ENCODE measurements around the gene KSR2.

The KSR2 gene

DNA sequence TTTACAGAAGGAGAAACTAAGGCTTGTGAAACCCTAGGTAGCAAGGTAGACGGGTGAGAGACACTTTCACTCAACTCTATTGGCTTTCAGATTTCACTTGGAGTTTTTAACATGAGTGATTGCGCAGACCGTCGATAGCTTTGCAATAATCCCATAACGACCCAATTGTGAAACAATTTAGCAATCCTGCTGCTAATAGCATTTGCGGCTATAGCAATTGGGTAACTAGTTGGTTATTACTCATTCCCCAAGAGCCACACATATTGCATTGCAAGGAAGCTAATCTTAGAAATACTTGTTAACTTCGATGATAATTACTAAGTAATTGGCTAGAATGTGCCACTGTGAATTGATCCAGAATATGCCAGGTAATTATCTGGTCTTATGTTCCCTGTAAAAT lies 447.4 kb downstream of the KSR2 start:
- DNase-seq: no peak

DNA sequence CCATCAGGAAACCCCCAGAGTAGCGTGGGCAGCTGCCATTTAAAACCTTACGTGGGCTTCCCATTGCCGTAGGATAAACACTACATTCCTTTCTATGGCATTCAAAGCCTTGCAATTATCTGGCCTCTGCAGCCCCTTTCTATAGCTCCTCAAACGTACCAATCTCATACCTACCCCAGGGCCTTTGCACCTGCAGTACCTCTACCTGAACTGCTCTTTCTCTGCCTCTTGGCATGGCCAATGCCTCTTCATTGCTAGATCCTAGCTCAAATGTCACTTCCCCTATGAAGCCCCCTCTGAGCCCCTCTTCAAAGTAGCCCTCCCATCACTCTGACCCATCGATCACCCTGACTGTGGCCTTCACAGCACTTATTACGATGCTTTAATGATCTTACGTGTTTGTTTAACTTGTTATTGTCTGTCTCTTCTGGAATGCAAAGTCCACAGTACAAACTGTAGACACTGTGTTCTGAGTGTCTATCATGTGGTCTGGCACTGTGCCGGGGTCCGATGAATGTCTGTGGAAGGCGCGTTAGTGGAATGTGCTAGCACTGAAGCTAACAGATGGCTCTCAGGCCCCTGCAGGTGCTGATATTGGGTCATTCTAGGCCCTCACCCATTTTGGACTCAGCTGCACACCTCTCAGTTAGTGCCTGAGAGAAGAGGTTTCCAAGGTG lies 450.1 kb downstream of the KSR2 start:
- no peak for DNase-seq

DNA sequence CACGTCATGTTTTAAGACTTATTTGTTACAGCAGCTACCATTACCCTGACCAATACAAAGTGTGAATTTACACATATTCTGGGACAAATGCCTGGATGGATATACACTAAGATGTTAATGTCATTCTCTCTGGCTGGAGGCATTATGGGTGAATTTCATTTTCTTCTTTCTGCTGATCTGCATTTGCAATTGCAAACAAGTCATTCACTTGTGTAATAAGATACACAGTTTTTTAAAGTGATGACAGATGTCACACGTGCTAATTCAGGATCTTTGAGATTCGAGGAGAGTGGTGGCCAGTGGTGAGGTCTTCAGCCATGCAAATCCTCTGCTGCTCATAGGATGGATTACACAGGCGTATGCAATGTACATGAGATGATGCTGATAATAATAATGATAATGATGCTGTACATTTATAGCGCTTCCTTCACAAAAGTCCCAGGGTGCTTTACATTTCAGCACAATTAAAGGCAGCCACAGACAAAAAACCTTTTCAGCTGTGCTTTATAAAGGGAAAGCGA lies 451.5 kb downstream of the KSR2 start:
- DNase-seq: no peak

DNA sequence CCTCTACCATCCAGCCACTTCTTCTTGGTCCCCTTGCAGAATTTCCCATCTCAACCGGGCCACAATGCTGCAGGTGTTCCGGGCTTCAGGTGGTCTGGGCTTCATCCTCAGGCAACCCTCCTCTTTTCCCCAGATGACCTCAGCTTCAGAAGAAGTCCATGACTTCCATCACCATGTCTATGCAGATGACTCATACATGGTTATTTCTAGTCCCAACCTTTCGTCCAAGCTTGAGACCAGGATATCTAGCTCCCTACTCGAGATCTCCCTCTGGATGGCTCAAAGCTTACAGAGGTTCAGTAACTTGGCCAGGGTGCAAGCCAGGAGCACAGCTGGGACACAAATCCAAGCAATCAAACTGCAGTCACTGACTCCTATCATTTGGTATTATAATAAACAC lies 452.8 kb downstream of the KSR2 start:
- DNase-seq: no peak

DNA sequence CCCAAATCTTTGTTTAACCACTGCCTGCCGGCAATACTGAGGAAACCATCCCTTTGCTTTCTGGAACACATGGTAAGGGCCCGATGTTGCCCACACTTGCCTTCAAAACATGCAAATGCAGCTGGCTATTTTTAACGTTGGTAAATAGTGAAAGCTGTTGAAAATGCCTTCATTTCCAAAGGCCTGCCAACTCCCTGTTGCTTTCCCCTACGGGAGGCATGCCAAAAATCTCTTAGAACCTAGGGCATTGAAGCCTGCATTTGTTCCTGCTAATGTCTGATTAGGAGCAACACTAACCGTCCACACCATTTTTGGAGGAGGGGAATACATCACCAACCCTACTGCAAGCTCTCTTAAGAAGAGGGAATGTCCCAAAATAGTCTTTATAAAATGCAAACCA lies 454.8 kb downstream of the KSR2 start:
- DNase-seq: no peak

DNA sequence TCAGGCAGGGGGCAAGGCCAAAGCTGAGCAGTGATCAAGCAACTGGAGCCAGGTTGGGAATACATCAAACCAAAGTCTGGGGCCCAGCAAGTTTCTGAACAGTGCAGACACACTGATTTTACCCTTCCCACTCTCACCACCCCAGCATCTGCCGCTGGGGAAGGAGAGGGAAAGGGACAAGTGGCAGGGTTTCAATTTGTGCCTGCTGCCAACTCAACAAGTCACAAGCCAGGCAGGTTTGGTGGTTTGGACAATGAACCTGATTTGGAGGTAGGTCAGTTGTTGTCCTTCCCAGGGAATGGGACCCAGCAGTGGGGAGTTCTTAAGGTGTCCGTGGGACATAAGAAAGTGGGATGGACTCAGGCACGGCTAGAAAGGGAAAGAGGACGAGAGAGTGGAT lies 455.4 kb downstream of the KSR2 start:
- no peak for DNase-seq

DNA sequence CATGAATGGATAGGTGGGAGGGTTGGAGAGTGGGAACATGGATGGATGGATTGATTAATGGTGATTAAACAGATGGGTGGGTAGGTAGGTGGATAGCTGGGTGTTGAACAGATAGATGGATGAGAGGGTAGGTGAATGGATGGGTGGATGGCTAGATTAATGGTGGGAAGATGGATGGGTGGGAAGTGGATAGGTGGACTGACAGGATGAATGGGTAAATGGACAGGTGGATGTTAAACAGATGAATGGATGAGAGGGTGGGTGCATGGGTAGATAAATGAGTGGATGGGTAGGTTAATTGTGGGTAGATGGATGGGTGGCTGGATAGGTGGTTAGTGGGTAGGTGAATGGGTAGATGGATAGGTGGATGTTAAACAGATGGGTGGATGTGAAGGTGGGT lies 460.3 kb downstream of the KSR2 start:
- DNase-seq: no peak

DNA sequence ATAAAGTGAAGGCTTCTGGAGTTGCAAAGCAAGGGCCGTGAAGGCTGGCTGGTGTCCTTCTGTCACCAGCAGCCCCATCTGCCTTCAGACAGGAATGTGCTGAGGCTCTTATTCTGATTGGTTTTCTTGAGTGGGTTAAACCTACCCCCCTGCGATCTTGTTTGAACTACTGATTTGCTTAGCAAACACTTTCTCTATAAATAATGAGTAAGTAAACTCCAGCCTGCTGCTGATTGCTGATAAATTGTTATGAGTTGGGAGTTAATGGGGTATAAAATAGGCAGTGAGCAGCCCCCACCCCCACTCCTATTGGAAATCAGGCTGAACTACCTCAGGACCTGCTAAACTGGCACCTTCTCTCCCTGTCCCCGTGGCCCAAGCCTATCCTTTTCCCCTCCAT lies 461.2 kb downstream of the KSR2 start:
- DNase-seq: no peak

DNA sequence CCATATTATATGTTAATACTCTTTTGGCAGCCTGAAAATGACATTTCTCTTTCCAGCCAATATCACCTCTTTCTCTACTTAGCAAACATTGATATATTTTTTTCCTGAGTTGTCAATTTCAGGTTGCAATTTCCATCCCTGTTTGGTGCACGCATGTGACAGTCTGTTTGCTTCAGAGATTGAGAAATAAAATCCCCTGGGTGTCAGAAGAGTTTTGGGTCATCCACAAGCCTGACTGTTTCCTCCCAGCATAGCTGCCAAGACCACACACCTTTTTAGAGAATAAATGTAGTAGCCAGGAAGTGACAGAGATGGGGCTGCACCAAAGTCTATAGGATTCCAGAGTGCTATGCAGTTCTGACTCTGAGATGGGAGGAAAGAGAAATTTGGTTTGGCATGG lies 462.5 kb downstream of the KSR2 start:
- DNase-seq: no peak

DNA sequence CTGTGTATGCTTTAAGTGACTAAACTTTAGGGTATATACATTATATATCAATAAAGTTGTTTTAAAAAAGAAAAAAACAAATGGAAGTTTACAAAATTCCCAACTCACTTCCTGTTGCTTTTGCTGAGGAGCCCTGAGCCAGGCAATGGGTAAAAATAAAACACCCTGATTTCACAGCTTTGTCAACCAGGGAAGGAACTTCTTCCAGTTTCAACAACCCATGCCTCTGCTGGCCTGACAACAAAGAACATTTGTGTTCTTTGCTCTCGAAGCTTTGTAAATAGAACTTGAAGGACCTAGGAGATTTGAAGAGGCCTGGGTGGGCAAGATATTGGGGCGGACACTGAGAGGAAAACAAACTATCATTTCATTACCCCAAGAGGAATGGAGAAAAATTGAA lies 466.2 kb downstream of the KSR2 start:
- DNase-seq: no peak

DNA sequence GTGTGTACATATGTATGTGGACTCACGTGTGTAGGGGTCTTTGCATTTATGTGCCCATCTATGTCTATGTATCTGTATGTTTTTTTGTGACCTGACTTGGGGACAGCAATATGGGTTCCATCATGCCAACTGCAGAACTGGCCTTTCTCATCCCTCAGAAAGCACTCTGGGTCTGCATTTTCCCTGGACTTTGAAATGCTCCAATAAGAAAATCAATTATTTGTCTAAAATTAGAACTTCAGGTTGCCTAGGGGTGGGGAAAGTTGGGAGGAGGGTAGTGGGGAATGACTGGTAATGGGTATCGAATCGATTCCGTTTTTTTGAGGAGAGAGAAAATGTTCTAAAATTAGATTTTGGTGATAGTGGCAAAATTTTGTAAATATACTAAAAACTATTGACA lies 466.6 kb downstream of the KSR2 start:
- no peak for DNase-seq

DNA sequence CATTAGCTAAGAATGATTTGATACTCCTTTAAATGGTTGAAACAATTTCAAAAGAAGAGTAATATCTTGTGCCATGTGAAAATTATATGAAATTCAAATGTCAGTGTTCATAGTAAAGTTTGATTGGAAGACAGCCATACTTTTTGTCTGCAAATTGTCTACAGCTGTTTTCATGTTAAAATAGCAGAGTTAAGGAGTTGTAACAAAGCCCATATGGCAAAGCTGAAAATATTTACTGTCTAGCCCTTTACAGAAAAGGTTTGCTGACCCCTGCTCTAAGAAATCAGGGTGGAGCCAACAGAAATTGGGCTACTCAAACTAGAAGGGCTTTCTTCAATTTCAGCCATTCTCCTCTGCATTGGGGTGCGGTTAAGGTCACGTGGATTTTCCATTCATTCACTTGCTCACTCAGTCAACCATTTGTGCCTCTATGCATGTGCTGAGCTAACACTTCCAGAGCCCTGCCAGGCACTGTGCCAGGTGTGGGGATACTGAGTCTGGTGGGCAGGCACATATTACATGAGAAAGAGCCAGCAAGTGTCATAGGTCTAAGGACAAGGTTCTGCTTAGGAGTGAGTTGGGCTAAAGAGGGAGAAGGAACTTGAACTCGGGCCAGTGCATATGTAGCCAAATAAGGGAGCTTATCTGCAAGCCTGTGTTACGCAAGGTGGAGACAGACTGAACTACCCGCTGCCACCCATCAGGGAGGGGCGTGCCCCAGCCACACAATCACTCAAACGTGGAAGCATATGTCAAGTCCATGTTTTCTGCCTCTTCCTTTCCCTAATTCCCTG lies 467.5 kb downstream of the KSR2 start:
- no peak for DNase-seq

DNA sequence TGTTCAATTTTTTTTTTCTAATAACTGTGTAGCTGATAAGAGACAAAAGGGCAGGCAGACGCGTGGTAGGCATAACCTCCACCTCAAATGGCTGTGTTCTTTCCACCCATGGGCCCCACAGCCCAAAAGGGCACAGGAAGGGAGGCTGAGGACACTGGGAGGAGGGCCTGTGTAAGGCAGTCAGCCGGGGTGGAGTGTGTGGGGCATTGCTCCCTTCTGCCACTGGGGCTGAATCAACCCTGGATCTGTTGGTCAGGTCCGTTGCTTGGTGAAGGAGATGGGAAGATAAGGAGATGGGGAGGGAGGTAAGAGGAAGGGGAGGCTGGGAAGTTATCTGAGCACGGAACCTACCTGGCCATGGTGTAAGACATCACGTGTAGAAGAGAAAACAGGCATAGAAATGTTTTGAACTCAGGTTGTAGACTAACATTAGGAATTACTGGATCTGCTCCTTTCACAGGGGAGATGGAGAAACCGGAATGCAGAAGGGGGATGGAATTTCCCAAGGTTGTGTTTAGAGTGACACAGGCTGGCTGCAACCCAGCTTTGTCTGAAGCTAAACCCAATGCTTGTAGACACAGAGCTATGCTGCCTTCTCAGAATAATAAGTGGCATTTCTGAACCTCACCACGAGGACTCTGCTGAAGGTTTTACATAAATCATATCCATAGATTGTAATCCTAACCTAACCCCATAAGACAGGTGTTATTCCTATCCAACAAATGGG lies 468.9 kb downstream of the KSR2 start:
- DNase-seq: no peak

DNA sequence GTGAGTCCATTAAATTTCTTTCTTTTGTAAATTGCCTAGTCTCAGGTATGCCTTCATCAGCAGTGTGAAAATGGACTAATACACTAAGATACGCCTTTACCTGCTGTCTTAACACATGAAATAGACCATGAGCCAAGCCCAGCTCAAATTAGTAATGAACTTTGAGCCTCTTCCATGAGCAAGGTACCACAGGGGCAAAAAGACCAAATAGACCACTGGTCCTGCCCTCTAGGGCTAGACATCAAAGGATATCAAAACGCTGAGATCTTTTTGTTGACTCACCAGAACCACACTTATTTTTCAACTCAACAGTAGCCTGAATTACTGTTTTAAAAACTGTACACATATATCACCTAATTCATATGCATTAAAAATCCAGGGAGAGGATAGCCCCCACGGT lies 469.9 kb downstream of the KSR2 start:
- no peak for DNase-seq

DNA sequence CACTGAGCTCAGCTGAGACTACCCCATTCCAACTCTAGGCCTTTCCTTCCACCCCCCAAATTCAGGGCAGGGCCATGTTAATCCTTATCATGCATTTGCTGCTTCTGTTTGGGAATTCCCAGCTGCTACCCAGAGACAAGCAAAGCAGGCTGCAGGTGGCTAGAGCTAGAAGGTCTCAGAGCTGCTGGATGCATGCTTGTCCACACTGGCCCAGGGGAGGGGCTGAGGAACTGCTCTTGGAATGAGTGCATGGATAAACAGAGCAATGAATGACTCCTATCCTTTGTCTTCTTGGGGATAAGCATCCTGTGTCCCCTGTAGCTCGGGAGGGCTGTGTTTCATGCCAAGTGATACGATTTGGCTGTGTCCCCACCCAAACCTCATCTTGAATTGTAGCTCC lies 470.5 kb downstream of the KSR2 start:
- no peak for DNase-seq

DNA sequence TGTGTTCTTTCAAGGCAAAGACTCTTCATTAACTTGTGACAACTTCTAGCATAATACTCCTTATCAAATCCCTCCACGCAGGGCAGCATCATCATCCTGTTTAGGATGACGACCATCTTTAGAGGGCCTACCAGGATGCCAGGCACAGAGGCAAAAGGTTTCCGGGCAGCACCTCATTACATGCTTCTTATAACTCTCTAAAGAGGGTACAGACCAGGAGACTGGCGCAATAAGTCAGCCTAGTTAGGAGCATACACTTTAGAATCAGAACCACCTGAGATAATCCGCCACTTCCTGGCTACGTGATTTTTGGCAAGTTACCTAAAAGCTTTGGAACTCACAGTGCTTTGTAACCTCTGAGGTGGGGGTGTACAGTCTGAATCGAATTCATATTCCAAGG lies 471.4 kb downstream of the KSR2 start:
- DNase-seq: no peak

DNA sequence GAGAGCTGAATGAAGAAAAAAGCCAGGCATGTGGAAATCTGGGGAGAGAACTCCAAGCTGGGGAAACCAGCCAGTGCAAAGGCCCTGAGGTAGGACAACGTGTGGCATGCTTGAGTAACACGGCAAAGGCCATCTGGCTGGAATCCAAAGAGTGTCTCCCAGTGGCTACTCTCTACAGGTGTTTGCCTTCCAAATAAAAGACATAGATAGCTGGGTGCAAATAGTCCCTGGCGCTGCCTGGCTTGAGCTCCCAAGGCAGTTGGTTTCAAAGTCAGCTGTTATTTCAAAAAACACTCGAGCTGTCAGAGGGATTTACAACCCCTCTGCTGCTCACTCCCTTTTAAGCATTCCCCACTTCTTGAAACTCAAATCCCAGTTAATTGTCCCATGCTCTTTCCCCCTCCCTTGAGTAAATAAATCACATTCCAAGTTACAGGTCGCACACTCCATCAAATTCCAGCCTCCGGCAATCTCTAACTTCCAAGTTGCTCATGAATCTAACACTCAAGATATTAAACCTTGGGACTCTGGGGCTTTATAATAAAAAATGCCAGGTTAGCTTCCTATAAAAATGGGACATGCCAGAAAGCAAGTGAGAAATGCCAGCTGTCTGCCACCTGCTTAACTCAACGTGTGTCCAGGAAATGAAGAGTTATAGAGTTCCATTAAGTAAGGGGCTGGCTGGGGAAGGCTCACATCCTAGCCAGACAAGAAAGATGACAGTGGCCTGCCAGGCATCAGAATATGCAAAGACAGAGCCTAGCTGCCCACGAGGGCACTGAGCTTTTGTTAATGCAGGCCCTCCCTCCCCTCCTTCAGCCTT lies 473.7 kb downstream of the KSR2 start:
- no peak for DNase-seq

DNA sequence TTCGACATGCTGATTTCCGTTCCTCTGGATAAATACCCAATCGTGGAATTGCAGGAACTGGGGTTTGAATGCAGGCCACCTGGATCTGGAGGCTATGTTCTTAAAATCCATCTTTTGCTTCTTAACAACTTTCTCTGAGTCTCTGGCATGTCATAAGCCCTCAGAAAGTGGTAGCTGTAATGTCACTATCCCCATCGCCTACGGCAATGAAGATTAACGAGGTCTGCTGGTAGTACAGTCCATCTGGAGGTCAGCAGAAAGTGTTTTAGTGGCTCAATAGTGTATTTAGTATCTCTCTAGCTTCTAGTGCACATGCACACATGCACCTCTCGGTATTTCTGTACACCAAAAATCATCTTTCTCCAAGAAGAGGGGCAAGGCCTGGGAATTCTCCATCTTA lies 477.1 kb downstream of the KSR2 start:
- no peak for DNase-seq

DNA sequence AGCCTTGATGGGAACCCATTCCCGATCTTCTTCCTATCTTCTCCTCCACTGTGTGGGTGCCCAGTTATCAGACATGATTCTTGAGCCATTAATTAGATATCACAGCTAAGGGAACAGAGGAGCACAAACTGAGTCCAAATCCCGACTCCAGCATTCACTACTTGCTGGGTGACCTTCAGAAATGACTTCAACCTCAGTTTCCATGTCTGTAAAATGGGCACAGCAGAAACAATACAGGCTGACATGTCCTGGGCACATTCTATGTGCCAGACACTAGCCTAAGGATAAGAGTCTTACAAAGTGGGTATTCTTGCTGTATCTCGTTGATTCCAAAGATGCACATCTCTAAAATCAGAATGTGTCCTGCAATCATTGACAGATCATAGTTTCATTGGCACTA lies 478.7 kb downstream of the KSR2 start:
- DNase-seq: no peak

DNA sequence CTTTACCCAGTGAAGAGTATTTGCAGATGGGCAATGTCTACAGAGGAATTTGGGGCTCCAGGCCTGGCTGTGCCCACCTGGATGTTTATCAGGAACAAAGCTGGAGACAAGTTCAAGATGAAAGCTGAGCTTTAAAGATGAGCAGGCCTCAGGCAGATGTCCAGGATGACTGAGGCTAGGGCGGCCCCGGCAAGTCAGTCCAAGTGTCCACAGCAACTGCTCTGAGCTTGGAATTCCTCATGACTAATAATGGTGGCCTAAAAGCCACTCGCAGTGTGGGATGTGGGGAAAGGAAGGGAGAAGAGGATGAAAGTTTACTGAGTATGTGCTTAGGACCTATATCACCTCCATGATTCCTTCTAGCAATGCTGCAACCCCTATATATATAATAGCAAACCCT lies 479.1 kb downstream of the KSR2 start:
- DNase-seq: no peak

DNA sequence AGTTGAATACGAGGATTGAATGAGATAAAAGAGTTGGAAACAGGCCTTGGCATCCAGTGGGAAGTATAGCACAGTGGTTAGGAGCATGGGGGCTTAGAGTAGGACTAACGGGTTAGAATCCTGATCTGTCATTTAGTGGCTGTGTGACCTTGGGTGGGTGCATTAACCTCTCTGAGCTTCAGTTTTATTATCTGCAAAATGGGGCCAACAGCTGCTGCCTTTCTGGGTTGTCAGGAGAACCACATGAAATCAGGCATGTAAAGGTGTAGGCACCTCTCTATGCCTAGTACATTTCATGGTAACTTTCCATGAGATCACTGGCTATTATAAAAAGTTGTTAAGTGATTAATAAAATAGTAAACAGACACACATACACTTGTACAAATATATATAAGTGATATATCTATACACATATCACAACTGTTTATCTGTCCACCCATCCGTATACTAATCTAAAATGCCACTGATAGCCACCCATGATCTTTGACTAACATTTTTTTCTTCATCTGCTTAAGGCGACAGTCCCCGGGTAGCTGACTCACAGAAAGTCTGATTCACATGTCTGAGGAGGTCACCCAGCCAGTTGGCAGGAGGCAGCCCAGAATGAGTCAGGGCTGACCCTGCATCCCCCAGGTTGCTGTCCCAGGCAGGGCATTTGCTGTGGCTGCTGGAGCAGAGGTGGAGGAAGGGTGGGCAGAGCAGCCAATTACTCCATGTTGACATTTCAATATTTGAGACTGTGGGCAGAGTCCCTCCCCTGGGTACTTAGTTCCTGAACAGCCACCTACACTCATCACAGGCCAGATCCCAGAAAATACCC lies 481.7 kb downstream of the KSR2 start:
- DNase-seq: no peak

Data from right hindlimb (tissue), 1 donor.